A673 (cell line): ENCODE measurements around the gene EPB41L5.

ENCODE experiments used
- EZH2 ChIP-seq: fragments of 200-600 bp; sonication (generic); IDR thresholded peaks from 2 replicates; pipeline ENCODE4 v1.6.1; 2017; ENCODE audit warnings: borderline replicate concordance, low read depth, mild to moderate bottlenecking, mixed read lengths, antibody characterized with exemption, low read length; ENCODE audit not compliant: poor library complexity, severe bottlenecking
- TF ChIP-seq, protein P1 (sequence below): fragments of 300-800, 200-600 bp; sonication (generic); conservative IDR thresholded peaks from 2 replicates; pipeline ENCODE4 v1.5.1; 2017; ENCODE audit warnings: low read depth, mild to moderate bottlenecking, antibody characterized with exemption, low read length, moderate library complexity, mixed read lengths

DNA sequence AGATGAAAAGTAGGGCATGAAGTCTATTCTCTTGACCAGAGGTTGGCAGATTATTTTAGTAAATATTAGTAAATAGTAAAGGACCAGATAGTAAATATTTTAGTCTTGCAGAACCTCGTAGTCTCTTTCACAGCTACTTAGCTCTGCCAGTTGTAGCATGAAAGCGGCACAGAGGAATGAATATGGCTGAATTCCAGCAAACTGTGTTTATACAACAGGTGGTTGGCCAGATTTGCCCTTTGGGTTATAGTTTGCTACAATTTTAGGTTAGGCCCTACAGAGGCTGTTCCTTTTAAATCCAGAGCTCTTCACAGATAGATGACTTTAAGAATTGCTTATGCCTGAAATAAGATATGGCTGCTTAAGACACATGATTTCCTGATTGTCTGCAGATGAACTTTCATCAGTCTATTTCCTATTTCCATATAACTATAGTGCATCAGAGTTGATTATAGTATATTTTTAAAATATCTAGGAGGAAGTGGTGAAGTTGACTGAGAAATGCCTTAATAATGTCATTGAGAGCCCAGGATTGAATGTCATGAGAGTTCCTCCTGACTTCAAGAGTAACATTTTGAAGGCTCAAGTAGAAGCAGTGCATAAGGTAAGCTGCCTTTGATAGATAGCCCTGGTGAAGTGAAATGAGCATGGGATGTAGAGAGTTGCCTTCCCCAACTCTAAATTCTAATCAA lies 129.8 kb downstream of the EPB41L5 start:
- no peak for TF ChIP-seq EZH2
- TF ChIP-seq, protein P1, sequence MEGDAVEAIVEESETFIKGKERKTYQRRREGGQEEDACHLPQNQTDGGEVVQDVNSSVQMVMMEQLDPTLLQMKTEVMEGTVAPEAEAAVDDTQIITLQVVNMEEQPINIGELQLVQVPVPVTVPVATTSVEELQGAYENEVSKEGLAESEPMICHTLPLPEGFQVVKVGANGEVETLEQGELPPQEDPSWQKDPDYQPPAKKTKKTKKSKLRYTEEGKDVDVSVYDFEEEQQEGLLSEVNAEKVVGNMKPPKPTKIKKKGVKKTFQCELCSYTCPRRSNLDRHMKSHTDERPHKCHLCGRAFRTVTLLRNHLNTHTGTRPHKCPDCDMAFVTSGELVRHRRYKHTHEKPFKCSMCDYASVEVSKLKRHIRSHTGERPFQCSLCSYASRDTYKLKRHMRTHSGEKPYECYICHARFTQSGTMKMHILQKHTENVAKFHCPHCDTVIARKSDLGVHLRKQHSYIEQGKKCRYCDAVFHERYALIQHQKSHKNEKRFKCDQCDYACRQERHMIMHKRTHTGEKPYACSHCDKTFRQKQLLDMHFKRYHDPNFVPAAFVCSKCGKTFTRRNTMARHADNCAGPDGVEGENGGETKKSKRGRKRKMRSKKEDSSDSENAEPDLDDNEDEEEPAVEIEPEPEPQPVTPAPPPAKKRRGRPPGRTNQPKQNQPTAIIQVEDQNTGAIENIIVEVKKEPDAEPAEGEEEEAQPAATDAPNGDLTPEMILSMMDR: no peak
